Measurements from ENCODE around the gene CELF4.

The CELF4 gene

DNA sequence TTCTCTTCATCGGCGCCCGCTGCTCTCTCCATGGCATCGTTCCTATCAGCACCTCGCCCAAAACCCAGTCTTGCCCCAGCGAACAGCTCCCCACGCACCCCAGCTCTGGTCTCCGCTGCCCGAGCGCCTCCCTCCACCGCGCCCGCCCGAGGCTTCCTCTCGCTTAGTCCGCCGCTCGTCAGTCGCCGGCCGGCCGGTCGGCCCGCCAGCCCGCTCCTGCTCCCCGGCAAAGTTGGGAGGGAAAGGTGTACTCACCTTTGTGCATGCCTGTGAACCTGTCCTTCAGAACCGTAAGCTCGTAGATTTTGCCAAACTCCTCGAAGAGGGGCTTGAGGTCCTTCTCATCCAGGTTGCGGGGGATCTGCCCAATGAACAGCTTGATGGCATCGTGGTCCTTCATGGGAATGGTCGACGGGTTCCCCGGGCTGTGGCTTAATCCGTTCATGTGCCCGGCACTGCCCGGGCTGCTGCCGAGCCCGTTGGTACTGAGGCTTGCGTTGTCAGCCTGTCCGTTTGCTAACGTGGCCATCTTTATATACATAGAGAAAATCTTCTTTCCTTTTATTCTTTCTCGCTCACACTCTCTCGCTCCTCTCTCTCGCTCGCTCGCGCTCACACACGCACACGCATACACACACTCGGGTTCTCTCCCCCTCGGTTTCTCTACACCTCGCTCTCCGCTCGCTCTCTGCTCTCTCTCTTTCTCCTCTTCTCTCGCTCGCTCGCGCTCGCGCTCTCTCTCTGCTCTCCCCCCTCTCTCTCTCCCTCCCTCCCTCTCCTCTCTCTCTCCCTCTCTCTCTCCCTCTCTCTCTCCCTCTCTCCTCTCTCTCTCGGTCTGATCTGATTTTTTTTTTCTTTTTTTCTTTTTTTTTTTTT, at the start of gene CELF4:
Gene CELF4, minus strand, starts transcription at position 698 of the 876 bp plus-strand sequence.
- peak; percentile 70 for DNase-seq (ENCODE audit: low spot score)

GRCh38 chr18:37613253-37613565, 47.6 kb upstream of the CELF4 start:
- no peak for DNase-seq (ENCODE audit: low spot score)

DNA sequence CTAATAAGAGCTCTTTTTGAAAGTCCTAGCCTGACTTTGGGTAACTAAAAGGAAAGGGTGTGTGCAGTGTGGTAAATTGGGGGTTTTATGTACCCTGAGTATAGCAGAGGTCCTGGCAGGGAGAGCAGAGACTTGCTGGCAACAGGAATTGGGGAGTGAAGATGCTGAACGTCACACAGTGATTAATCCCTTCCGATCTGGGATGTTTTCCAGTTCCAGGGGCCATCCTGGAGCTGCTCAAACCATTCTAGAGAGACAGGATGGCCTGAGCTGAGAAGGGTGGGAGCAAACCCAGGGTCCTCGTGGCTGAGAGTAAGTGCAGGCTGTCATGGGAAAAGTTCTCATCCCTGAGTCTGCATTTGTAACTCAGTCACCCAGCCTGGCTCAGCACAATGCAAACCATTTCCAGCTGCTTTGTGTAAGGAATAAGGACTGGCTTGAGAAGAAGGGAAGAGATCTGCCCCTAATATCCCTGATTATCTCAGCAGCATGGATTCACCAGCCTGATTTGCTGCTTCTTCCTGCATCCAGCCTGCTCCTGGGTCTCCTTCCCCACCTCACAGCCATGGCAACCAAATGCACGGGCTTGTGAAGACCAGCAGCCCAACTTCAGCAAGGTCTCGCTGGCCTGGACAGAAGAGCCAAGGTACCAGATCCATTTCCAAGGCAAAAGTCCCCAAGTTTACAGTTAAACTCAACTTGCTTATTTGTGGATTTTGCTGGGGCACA, 47.1 kb upstream of the CELF4 start:
- no peak for DNase-seq (ENCODE audit: low spot score)

- no peak for DNase-seq (ENCODE audit: low spot score)
Observed at GRCh38 chr18:37611614-37612279, 46.1 kb upstream of the CELF4 start.

- DNase-seq (ENCODE audit: low spot score), result no peak
Observed at GRCh38 chr18:37608876-37609275, 43.3 kb upstream of the CELF4 start.

DNA sequence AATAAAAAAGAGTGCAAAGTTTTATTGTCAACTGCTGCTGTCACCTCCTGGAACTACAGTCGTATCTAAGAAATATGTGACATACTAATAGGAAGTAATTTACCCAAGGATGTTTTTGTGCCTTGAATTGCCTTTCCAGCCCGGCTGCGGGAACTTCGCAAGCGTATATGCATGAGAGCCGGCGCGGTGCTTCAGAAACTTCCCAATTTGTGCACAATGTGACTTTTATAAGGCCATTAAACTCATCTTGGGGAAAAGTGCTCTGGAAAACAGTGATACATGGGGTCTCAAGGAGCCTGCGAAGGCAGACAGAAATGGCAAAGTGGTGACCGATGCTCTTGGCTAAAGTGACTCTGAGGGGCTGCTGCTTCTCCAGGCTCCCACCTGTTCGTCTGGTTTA, 41.7 kb upstream of the CELF4 start:
- no peak for DNase-seq (ENCODE audit: low spot score)

DNA sequence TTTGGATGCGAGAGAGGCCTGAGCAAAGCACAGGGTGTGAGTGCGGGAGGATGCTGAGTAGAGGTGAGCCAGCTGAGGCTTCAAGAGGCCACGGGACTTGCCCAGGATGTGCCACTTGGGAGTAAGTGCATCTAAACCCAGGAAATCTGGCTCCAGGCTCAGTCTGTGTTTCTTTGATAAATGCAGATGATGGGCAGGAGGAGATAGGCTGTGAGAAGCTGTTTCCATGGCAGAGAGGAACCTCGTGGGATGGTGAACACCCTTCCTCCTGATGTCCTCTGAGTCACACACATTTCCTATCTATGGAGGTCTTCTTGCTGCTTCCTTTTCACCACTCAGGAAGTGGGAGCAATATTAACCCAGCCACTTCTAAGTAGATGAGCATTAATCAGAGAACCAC, 38.4 kb upstream of the CELF4 start:
- peak; percentile 38 for DNase-seq (ENCODE audit: low spot score)

DNA sequence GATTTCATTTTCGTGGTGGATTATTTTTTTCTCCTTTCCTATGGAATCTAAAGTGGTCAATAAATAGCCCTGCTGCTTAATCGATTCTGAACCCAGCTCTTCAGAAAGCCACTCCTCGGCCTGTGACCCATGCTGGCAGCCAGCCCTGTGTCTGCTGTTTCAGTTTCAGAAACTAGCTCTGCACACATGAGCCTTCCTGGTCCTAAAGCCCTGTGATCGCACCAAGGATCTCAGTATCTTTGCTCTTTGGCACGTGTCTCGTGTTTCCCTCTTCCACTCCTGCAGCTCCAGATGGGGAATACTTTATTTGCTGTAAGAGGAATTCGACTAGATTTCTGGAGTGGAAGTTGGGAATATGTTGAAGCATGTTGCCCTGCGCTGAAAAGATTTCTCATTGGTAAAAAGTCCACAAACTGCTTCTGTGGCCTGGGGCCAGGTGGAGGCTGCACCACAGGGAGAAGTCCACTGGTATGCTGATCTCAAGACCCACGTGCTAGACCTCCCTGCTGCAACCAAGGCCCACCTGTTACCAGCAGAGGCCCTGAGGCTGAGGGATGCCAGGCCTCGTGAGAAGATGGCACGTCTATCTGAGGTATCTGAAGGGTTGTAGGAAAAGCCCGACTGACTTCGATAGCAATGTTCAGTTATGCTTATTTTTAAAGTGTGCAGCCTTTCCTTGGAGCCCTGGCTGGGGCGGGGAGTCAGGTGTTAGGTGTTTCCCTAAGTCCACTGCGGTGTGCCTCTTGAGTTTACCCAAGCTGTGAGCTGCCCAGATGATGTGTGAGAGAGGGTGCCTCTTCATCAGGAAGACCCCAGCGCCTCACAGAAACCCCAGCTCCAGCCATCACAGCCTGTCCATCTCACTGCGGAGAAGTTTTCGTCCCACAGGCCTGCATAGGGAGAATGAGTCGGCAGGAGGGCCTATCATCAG, 33.6 kb upstream of the CELF4 start:
- DNase-seq (ENCODE audit: low spot score), result peak; percentile 22

- DNase-seq (ENCODE audit: low spot score), result no peak
Observed at GRCh38 chr18:37598396-37598795, 32.8 kb upstream of the CELF4 start.

DNA sequence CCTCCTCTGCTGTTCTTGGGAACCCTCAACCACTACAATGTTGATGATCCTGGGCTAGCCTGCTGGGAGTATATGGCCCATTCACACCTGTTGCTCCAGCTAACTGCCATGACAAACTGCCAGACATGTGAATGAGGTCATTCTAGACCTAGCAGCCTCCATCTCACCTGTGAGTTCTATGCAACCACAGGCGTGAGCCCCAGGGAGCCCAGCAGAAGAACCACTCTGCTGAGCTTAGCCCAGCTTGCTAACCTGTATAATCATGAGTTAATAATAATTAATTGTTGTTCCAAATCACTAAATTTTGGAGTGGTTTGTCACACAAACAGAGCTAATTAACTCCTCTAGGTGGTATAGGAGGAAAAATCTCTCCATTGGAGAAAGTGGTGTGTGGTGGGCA, 24.7 kb upstream of the CELF4 start:
- DNase-seq (ENCODE audit: low spot score), result no peak

DNA sequence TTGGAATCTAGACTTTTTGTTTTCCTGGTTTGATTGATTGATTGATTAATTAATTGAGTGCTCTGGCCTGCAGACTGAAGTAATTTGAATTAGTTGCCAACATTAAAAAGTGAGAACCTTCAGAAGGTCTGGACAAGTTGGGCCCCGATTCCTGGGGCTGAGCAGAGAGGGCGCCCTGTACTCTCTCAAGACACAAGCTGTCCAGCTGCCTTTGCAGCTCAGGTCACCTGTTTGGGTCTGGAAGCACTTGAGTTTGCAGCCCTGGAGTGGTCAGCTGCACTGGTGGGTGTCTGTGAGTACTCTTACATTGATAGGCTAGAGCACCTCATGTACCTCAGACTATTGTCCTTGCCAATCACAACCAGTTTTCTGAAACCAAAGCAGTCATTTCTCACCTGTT, 22.7 kb upstream of the CELF4 start:
- no peak for DNase-seq (ENCODE audit: low spot score)

- DNase-seq (ENCODE audit: low spot score), result no peak
Observed at GRCh38 chr18:37586656-37587225, 21.1 kb upstream of the CELF4 start.

DNA sequence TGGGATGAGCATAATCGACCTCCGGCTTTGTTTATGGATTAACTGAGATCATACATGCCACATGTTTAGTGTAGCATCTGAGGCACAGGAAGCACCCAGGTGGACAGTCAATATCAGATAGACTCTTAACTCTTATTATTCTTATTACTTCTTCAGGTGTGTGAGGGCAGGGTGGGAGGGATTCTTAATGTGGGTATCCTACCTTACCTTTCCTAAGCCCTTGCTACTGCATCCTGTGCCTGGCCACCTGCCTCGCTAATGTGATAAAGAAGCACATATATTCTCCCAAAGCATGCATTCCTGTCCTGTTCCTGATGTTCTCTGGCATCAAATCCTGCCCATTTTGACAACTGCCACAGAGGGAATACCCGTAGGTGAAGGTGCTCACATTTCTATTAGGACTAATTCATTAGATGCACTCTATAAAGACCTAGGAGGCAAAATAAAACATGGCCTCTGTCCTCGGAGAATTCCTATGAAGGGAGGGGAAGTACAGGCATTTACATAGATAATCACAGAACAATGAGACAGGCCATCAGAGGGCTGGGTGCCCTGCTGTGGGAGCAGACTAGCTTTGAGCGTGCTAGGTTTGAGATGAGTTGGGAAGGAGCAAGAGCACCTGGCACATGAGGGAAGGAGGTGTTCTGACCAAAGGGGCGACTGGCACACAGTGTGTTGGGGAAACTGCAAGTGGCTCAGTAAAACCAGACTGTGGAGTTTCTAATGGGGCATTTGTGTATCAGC, 19.5 kb upstream of the CELF4 start:
- no peak for DNase-seq (ENCODE audit: low spot score)

- DNase-seq (ENCODE audit: low spot score), result no peak
Observed at GRCh38 chr18:37584217-37584616, 18.6 kb upstream of the CELF4 start.

- peak; percentile 52 for DNase-seq (ENCODE audit: low spot score)
Observed at GRCh38 chr18:37582261-37582660, 16.7 kb upstream of the CELF4 start.

GRCh38 chr18:37578886-37579513, 13.4 kb upstream of the CELF4 start:
- DNase-seq (ENCODE audit: low spot score), result peak; percentile 58

GRCh38 chr18:37578182-37578678, 12.6 kb upstream of the CELF4 start:
- DNase-seq (ENCODE audit: low spot score), result no peak

- DNase-seq (ENCODE audit: low spot score), result no peak
Observed at GRCh38 chr18:37577051-37577611, 11.5 kb upstream of the CELF4 start.

- no peak for DNase-seq (ENCODE audit: low spot score)
Observed at GRCh38 chr18:37575646-37576045, 10.0 kb upstream of the CELF4 start.

GRCh38 chr18:37574113-37574512, 8.5 kb upstream of the CELF4 start:
- DNase-seq (ENCODE audit: low spot score), result no peak
